GM18951 (cell line): ENCODE measurements around the gene CHST15.

ENCODE experiments used
- POLR2A ChIP-seq: IDR thresholded peaks from 4 replicates; pipeline ENCODE4 v1.6.1; 2011; ENCODE audit warnings: mild to moderate bottlenecking; ENCODE audit not compliant: insufficient read length, insufficient read depth; ENCODE audit errors: extremely low read depth
- in situ Hi-C: fragments of 300-500 bp; cut with MboI; formaldehyde crosslinking; loops from one replicate; pipeline ENCODE4 v1.12.0; 2022; ENCODE audit warnings: low sequenced_read_pairs, mixed read lengths, inconsistent platforms; ENCODE audit not compliant: unreplicated experiment

Gene CHST15

DNA sequence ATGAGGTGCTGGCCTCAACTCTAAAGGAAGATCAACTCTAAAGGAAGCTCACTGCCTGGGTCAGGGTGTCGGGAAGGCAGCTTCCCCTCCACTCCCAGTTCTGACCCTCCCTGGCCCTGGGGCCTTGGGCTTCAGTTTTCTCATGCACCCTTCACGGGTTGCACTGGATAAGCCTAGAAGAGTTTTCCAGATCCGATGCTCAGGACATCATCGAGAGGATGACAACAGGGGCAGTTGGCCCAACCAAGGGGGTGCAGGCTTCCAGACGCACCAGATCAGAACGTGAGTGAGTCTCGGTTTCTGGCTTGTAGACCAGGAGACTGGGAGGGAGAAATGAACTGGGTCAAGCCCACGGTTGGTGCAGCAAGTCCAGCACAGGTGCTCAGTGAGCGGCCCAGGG is 34.2 kb upstream of the CHST15 start:
- TF ChIP-seq POLR2A, result no peak
- in situ Hi-C loops, result no loop called here

DNA sequence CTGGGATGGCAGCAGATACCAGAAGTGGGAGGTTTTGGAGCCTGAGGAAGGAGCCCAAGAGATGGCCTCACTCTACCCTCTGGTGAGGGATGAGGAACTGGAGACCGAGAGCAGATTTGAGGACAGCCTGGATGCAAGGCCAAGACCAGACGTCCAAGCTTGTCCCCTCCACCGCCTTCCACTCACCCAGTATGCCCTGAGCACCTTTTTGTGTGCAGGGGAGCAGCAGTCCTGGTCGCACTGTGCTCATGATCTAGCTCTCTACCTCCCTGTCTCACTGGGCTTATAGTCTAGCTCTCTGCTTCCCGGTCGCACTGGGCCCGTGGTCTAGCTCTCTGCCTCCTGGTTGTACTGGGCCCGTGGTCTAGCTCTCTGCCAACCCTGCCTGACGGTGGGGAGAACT is 33.6 kb upstream of the CHST15 start:
- in situ Hi-C loops, result no loop called here
- TF ChIP-seq POLR2A, result no peak

DNA sequence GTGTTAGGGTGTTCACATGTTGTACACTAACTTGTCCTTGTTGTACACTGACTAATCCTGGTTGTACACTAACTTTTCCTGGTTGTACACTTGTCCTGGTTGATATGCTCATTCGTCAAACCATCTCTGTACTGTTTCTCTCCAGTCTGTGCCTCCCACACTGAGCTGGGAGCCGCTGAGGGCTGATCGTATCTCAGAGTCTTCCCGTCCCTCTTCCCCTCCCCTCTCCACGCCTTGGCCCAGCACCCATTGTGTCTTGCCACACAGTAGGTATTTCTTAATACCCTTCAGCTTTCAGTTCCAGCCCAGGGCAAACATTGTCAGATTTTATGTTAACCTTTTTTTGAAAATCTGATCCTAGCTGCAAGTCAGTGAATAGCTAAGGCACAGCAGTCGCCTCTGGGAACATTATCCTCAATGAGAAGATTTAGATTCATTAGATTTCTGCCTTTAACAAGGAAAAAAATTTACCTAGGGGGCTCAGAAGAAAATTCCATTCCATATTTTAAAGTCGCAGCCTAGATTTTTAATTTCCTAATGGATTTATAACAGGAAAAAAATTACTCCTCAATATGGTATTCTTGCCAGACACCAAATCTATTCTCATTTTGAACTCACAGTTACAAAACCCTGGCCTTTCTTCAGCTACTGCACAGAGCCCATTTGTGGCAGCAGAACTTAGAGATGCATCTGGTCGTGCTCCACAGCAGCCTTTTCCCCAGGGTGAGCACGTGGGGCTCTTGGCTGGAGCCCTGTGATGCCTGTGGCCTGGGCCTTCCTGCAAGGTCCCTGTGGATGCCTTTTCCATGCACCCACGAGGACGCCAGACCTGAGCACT is 33.0 kb upstream of the CHST15 start:
- in situ Hi-C loops, result no loop called here
- no peak for TF ChIP-seq POLR2A

DNA sequence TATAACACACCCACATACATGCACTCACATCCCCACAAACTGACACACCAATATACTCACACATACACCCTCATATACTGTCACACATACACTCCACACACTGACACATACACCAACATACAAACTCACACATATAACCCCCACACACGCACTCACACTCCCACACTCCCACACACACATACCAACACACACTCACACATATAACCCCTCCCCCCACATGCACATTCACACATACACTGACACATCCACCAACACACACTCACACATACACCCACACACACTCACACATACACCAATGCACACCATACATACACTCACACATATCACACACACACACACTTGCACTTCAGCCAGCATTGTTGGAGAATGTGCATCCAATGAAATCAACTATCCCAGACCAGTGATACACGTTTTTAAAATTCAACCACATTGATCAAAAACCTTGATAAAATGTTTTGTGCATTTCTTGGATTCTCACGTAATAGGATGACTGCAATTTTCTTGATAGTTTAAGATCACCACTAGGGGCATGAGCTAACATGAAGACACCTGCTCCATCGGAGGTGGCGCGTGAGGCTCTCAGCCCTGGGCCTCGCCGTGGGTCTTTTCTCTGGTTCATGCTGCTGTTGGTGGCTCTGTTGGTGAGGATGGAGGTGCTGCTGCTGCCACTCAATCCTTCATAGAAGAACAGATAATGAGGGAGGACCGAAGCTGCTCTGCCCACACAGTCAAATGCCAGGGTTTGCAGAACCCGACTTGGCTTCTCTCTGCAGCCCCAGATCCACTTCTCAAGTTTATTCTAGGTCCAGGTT is 32.1 kb upstream of the CHST15 start:
- TF ChIP-seq POLR2A, result no peak
- in situ Hi-C loops, result no loop called here

DNA sequence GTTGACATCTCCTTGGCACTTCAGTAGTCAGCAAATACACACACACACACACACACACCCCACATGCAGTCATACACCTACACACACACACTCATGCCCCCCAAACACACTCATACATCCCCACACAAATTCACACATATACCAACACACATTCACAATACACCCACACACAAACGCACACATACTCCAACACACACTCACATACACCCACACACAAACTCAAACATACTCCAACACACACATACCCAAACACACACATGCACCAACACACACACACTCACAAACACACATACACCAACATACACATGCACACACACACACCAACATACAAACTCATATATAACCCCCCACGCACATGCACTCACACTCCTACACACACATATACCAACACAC is 31.4 kb upstream of the CHST15 start:
- TF ChIP-seq POLR2A, result no peak
- in situ Hi-C loops, result no loop called here

DNA sequence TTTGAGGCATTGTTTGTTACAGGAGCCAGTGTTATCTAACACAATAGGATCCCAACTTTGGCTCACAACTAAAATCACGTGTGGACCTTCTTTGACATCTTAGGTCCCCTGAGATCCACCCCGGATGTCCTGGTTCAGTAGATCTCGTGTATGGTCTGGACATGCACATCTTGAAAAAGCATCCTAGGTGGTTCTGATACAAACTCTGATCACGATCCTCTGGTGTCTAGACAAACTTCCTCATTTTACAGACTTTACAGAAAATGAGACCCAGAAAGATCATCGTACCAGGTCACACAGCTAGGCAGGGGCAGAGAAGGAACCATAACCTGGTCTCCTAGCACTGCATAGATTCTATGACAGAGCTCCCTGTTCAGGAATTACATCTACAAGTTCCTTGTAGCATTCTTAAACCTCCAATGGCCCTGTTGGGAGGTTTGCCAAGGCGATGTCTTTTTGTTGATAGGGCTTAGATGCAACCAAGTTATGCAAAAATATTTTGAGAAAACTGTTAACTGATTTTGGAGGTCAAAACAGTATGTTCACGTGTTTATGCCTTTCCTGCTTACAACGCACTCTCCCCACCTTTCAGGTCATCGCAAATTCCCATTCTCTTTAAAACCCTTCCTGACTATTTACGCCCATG is 30.8 kb upstream of the CHST15 start:
- no peak for TF ChIP-seq POLR2A
- in situ Hi-C loops, result no loop called here

DNA sequence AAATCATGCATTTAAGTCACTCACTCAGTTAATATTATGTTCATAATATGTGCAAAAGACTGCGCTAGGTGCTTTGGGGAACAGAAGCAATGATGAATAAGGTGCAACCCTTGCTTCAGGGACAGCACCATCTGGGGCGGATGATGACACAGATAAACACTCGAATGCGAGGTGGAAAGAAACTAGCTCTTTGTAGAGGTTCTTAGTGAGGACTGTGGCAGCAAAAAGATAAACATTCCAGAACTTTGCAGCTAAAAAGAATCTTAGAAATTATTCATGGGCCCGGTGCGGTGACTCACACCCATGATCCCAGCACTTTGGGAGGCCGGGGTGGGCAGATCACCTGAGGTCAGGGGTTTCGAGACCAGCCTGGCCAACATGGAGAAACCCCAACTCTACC is 29.8 kb upstream of the CHST15 start:
- TF ChIP-seq POLR2A, result no peak
- in situ Hi-C loops, result no loop called here

DNA sequence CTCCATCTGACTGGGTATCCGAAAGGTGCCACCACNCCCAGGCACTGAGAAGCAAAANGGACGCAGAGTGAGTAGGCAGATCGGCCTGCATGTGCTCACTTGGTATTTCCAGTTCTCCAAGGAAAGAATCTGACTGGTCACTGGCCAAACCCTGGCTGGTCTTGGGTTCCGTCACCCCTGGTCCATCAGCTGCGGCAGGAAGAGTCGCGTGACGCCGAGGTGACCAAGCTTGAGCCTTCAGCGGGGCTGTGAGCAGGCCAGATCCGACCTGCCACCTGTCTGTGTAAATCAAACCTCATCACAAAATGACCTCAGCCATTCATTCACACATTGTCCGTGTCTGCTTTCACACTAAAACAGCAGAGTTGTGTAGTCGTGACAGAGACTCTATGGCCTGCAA is 28.8 kb upstream of the CHST15 start:
- in situ Hi-C loops, result no loop called here
- TF ChIP-seq POLR2A, result no peak

DNA sequence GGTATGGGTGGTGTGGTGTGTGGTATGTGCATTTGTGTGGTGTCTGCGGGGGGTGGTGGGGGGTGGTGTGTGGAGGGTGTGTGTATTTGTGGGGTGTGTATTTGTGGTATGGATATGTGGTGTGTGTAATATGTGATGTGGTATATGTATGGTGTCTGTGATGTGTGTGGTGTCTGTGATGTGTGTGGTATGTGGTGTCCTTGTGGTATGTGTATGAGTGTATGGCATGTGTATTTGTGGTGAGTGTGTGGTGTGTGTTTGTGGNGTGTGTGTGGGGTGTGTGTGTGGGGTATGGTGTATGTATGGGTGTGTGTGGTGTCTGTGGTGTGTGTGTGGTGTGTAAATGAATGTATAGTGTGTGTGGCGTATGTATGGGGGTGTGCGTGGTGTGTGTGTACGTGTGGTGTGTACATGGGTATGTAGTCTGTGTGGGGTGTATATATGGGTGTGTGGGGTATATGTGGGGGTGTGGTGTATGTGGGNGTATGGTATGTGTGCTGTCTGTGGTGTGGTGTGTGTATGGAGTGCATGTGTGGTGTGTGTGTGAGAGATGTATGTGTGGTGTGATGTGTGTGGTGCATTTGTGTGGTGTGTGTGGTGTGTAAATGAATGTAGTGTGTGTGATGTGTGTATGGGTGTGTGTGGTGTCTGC is 27.1 kb upstream of the CHST15 start:
- no peak for TF ChIP-seq POLR2A
- in situ Hi-C loops, result no loop called here

DNA sequence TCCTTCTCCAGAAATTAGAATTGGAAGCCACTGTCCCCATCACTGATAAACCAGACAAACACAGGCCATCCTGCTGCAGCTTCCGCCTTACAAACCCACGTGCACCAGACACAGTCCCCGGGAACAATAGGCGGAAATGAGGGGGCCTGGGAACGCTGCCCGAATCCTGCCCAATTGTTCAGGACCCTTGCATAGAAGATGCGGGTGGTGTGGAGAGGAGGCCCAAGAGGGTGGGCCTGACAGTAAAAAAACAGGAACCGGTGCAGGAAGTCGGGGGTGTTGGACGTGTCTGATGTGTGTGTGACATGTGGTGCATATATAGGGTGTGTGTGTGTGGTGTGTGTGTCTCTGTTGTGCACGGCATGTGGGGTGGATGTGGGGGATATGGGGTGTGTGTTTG is 26.5 kb upstream of the CHST15 start:
- TF ChIP-seq POLR2A, result no peak
- in situ Hi-C loops, result no loop called here

DNA sequence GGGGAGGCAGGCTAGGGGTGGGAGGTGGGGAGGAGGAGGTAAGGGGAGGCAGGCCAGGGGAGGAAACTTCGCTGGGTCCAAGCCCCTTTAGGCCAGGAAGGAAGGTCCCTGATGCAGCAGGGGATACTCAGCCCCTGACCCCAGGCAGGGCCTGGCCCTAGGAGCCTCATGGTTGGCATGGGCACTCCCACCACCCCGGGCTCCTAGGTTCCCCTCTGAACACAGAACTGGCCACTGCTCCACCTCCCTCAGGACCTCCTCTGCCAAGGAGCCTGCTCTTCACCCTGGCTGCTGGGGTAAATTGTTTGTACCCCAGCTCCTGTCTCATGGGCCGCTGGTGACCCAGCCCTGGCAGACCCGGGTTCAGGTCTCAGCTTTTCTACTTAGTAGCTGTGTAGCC is 25.8 kb upstream of the CHST15 start:
- no peak for TF ChIP-seq POLR2A
- in situ Hi-C loops, result no loop called here

DNA sequence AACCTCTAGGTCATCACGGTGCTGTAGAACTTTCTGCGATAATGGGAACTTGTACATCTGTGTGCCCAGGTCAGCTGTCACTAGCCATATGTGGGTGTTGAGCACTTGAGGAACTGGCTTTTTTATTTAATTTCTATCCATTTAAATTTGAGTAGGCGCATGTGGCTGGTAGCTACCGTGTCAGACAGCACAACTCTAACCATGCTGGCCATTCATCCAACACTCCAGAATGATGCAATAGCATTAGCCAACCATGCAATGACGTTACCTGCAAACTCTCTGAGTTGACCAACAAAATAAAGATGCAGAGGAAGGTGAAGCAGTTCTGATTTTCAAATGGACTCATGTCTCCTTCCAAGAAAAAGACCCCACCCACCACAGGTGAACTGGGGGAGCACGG is 24.4 kb upstream of the CHST15 start:
- TF ChIP-seq POLR2A, result no peak
- in situ Hi-C loops, result no loop called here

DNA sequence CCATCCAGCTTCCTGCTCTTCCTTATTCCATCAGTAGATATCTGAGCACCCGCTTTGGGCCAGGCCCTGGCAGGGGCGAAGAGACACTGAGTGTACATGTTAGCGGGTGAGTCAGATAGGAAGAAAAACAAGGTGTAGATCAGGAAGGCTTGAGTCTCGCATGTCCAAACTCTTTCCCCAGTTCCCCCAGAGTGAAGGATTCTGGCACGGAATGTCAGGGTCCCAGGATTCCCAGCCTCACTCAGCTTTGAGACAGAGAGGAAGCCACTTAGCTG is 24.1 kb upstream of the CHST15 start:
- no peak for TF ChIP-seq POLR2A
- in situ Hi-C loops, result no loop called here
